ENCODE results near the gene KLHL29. TPM values are rescaled to one million over a fixed set of nuclear protein-coding genes. Genes with fewer than 3 reads are reported as not detected.

The KLHL29 gene
- total and polyA plus RNA-seq, 2 donors (not counting 3 experiments of a cell fraction or from before 2014, with no cell fraction given) = 4.6 to 12.7 TPM

DNA sequence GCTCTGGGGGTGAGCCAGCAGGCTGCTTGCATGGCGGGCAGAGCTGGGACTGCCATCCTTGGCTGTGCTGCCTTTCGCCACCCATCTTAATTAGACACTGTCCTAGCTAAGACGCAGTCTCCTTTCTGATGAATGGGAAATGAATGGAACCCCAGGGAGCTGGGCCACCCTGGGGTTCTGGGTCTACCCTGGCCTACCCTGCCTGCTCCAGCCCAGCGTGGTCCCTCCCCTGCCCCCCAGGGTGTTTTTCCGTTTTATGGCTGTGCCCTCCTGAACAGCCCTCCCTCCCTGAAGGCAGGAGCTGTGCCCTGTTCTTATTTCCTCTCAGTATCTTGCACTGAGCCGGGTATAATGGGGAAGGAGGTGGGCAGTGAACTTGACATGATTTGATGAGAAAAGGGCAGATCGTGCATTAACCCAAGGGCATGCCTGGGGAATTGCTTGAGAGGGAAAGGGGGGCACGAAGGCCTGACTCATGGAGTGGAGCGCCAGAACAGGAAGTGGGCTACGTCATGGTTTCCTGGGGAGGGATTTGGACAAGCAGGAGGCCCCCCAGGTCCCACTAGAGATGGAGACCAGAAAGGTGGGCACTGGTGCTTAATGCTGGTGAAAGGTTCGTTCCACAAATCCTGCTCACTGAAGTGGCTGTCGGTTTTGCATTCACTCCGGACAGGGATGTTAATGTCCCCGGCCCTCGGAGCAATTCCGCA, 165.0 kb downstream of the KLHL29 start:
- dilution Hi-C loops (cut with MboI; ENCODE audit: extremely low pct_ligation_motif_present, low sequenced_read_pairs) = no loop called here

DNA sequence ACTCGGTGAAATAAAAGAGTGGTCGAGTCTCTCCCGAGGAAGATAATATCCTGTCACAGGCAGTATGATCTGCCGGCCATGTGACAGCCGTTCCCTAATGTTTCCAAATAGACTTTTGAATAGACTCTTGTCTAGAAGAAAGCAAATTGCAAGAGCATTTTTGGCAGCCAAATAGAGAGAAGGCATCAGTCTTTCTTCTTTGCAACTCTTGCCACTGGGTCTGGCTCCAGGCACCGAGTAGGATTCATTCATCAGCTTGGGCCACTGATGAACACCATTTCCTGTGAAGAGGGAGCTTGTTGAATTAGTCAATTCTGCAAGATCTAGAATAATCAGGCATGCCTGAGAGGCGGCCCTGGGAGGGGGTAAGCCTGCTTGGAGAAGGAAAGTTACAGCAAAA, 165.6 kb downstream of the KLHL29 start:
- CTCF ChIA-PET = no interaction called here
- FAIRE-seq = peak; percentile 4
- dilution Hi-C loops (cut with MboI; ENCODE audit: extremely low pct_ligation_motif_present, low sequenced_read_pairs) = no loop called here
- H3K9me3 ChIP-seq (replicated peaks; ENCODE audit: control insufficient read depth, insufficient read depth, low read length) = no peaks in the 10 kb centered on the region
- H3K9me1 ChIP-seq (replicated peaks; ENCODE audit: control insufficient read depth, extremely low read depth, insufficient read depth, low read length) = no peaks in the 10 kb centered on the region
- no peak overlapping the region for H3K4me3 ChIP-seq (replicated peaks in 1 of 3; ENCODE audit: insufficient read depth in 1 of 3, low read depth in 1 of 3, low read length in 3 of 3)
- H3K4me2 ChIP-seq (ENCODE audit: insufficient read depth, low read length) = no peak overlapping the region
- BruUV-seq (replicated peaks) = no TSS peak
- no peak for TF ChIP-seq POLR2A (IDR thresholded peaks at IDR 0.05; ENCODE audit: low read depth, low read length)
- no peak for TF ChIP-seq EZH2 (IDR thresholded peaks at IDR 0.05; ENCODE audit: borderline replicate concordance, low read depth, low read length, severe bottlenecking)
- TF ChIP-seq, protein P1, sequence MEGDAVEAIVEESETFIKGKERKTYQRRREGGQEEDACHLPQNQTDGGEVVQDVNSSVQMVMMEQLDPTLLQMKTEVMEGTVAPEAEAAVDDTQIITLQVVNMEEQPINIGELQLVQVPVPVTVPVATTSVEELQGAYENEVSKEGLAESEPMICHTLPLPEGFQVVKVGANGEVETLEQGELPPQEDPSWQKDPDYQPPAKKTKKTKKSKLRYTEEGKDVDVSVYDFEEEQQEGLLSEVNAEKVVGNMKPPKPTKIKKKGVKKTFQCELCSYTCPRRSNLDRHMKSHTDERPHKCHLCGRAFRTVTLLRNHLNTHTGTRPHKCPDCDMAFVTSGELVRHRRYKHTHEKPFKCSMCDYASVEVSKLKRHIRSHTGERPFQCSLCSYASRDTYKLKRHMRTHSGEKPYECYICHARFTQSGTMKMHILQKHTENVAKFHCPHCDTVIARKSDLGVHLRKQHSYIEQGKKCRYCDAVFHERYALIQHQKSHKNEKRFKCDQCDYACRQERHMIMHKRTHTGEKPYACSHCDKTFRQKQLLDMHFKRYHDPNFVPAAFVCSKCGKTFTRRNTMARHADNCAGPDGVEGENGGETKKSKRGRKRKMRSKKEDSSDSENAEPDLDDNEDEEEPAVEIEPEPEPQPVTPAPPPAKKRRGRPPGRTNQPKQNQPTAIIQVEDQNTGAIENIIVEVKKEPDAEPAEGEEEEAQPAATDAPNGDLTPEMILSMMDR (IDR thresholded peaks at IDR 0.05; ENCODE audit: extremely low read depth in 1 of 2, insufficient read depth in 1 of 2, low read depth in 1 of 2, low read length in 2 of 2) = no peak
- TF ChIP-seq MAX (IDR thresholded peaks at IDR 0.05; ENCODE audit: insufficient read depth, insufficient read length) = no peak
- TF ChIP-seq JUN (IDR thresholded peaks at IDR 0.05; ENCODE audit: borderline replicate concordance, insufficient read depth, insufficient read length, low read depth) = no peak
- TF ChIP-seq FOS (IDR thresholded peaks at IDR 0.05; ENCODE audit: borderline replicate concordance, insufficient read depth, low read length) = no peak
- TF ChIP-seq GATA2 (IDR thresholded peaks at IDR 0.05; ENCODE audit: insufficient read depth, insufficient read length, low read depth, low read length) = no peak
- TF ChIP-seq POLR2AphosphoS5 (IDR thresholded peaks at IDR 0.05; ENCODE audit: insufficient read depth, low read depth, low read length) = no peak
- no peak for TF ChIP-seq MYC (IDR thresholded peaks at IDR 0.05; ENCODE audit: low read depth, low read length)
- intact Hi-C loops (cut with micrococcal nuclease) = no loop called here
- H3K4me1 ChIP-seq (ENCODE audit: control insufficient read depth, extremely low read depth, insufficient read depth, low read length) = peaks cover 25% of the 10 kb centered on the region
- no peaks in the 10 kb centered on the region for H3K27me3 ChIP-seq (ENCODE audit: control insufficient read depth in 2 of 2, insufficient read depth in 2 of 2, low read length in 2 of 2)
- H2AFZ ChIP-seq (ENCODE audit: low read depth, low read length) = no peak overlapping the region
- no peak overlapping the region for H3K9ac ChIP-seq (replicated peaks; ENCODE audit: extremely low read depth, insufficient read depth, low read length)
- no peaks in the 10 kb centered on the region for H3K36me3 ChIP-seq (ENCODE audit: control insufficient read depth in 2 of 2, extremely low read depth in 1 of 2, insufficient read depth in 2 of 2, low read length in 2 of 2)
- DNase-seq (ENCODE audit: low read depth, low spot score) = peak; percentile 7
- H3K27ac ChIP-seq (ENCODE audit: insufficient read depth, low read depth, low read length) = peak overlapping the region; percentile 25
- POLR2A ChIA-PET = no interaction called here
- no peaks in the 10 kb centered on the region for H4K20me1 ChIP-seq (replicated peaks; ENCODE audit: control insufficient read depth, extremely low read depth, insufficient read depth, low read length)
- no peaks in the 10 kb centered on the region for H3K79me2 ChIP-seq (ENCODE audit: control insufficient read depth, insufficient read depth, low read length)

More for the DNA sequence above, 165.0 kb downstream of the KLHL29 start:
- POLR2A ChIA-PET = no interaction called here
- FAIRE-seq (peak; percentile 59), DNase-seq (ENCODE audit: low read depth, low spot score) (peak; percentile 63)
- H3K4me3 ChIP-seq (replicated peaks in 1 of 3; ENCODE audit: insufficient read depth in 1 of 3, low read depth in 1 of 3, low read length in 3 of 3) = no peak overlapping the region
- no peak overlapping the region for H3K9ac ChIP-seq (replicated peaks; ENCODE audit: extremely low read depth, insufficient read depth, low read length)
- peak; percentile 32 for TF ChIP-seq FOS (IDR thresholded peaks at IDR 0.05; ENCODE audit: borderline replicate concordance, insufficient read depth, low read length)
- TF ChIP-seq JUN (IDR thresholded peaks at IDR 0.05; ENCODE audit: borderline replicate concordance, insufficient read depth, insufficient read length, low read depth) = peak; percentile 11
- TF ChIP-seq POLR2AphosphoS5 (IDR thresholded peaks at IDR 0.05; ENCODE audit: insufficient read depth, low read depth, low read length) = no peak
- no peak for TF ChIP-seq MAX (IDR thresholded peaks at IDR 0.05; ENCODE audit: insufficient read depth, insufficient read length)
- peaks cover 31% of the 10 kb centered on the region for H3K4me1 ChIP-seq (ENCODE audit: control insufficient read depth, extremely low read depth, insufficient read depth, low read length)
- no peak overlapping the region for H2AFZ ChIP-seq (ENCODE audit: low read depth, low read length)
- H3K27me3 ChIP-seq (ENCODE audit: control insufficient read depth in 2 of 2, insufficient read depth in 2 of 2, low read length in 2 of 2) = no peaks in the 10 kb centered on the region
- intact Hi-C loops (cut with micrococcal nuclease) = no loop called here
- H3K79me2 ChIP-seq (ENCODE audit: control insufficient read depth, insufficient read depth, low read length) = no peaks in the 10 kb centered on the region
- H3K36me3 ChIP-seq (ENCODE audit: control insufficient read depth in 2 of 2, extremely low read depth in 1 of 2, insufficient read depth in 2 of 2, low read length in 2 of 2) = no peaks in the 10 kb centered on the region
- H3K4me2 ChIP-seq (ENCODE audit: insufficient read depth, low read length) = no peak overlapping the region
- CTCF ChIA-PET = interaction anchor here (1.2 kb wide), 1 partner anchor 74 kb away, joined by 3 read pairs; no protein-coding TSS in a partner anchor
- peak overlapping the region; percentile 25 for H3K27ac ChIP-seq (ENCODE audit: insufficient read depth, low read depth, low read length)
- no TSS peak for BruUV-seq (replicated peaks)
- no peaks in the 10 kb centered on the region for H4K20me1 ChIP-seq (replicated peaks; ENCODE audit: control insufficient read depth, extremely low read depth, insufficient read depth, low read length)
- no peaks in the 10 kb centered on the region for H3K9me3 ChIP-seq (replicated peaks; ENCODE audit: control insufficient read depth, insufficient read depth, low read length)
- H3K9me1 ChIP-seq (replicated peaks; ENCODE audit: control insufficient read depth, extremely low read depth, insufficient read depth, low read length) = no peaks in the 10 kb centered on the region

Data from endothelial cell of umbilical vein (primary cell).